Liver (tissue), 9 donors: ENCODE results near the gene C19orf25. TPM values are rescaled to one million over a fixed set of nuclear protein-coding genes. Genes with fewer than 3 reads are reported as not detected.

Experiments used
- DNase-seq: peaks from one replicate; pipeline ENCODE4 v3.0.0-alpha.2; 2017; ENCODE audit warnings: low spot score
- H3K27ac ChIP-seq, 2 donors: one replicate each; pipeline ENCODE4 v1.7.0; 2013; ENCODE audit warnings: inconsistent platforms in 2 of 2, low read length in 2 of 2, control low read depth in 1 of 2, low read depth in 1 of 2, mild to moderate bottlenecking in 1 of 2
- H3K27me3 ChIP-seq, 4 donors: one replicate each; pipeline versions ENCODE4 v1.6.1 to v1.7.0; 2013; ENCODE audit warnings: low read length in 3 of 4, inconsistent platforms in 1 of 4, mild to moderate bottlenecking in 1 of 4, moderate library complexity in 1 of 4; ENCODE audit not compliant: control insufficient read depth in 4 of 4, insufficient read depth in 4 of 4
- H3K36me3 ChIP-seq, 4 donors: one replicate each; pipeline versions ENCODE4 v1.6.1 to v1.7.0; 2013; ENCODE audit warnings: low read length in 3 of 4, mild to moderate bottlenecking in 3 of 4, low read depth in 1 of 4, moderate library complexity in 1 of 4; ENCODE audit not compliant: control insufficient read depth in 4 of 4, insufficient read depth in 3 of 4
- H3K4me1 ChIP-seq, 4 donors: one replicate each; pipeline versions ENCODE4 v1.6.1 to v1.7.0; 2013; ENCODE audit warnings: low read length in 3 of 4, mild to moderate bottlenecking in 3 of 4, moderate library complexity in 1 of 4; ENCODE audit not compliant: control insufficient read depth in 4 of 4, insufficient read depth in 4 of 4
- H3K4me3 ChIP-seq, 3 donors: one replicate each; pipeline versions ENCODE4 v1.6.1 to v1.7.0; 2013; ENCODE audit warnings: low read length in 3 of 3, control low read depth in 1 of 3, low read depth in 1 of 3, mild to moderate bottlenecking in 1 of 3
- H3K9ac ChIP-seq, 2 donors: one replicate each; pipeline ENCODE4 v1.7.0; 2013; ENCODE audit warnings: low read length in 2 of 2, mild to moderate bottlenecking in 2 of 2, moderate library complexity in 2 of 2, control low read depth in 1 of 2, low read depth in 1 of 2
- H3K9me3 ChIP-seq, 4 donors: one replicate each; pipeline versions ENCODE4 v1.6.1 to v1.7.0; 2013; ENCODE audit warnings: low read length in 3 of 4; ENCODE audit not compliant: control insufficient read depth in 4 of 4
- EGR1 ChIP-seq, 2 donors: IDR thresholded peaks; 2 replicates each; pipeline ENCODE4 v1.6.1; 2016 to 2018; ENCODE audit warnings: antibody characterized with exemption in 2 of 2, low read depth in 2 of 2
- FOXA1 ChIP-seq: IDR thresholded peaks from 2 replicates; pipeline ENCODE4 v1.6.1; 2016; ENCODE audit warnings: antibody characterized with exemption
- FOXA2 ChIP-seq: IDR thresholded peaks from 2 replicates; pipeline ENCODE4 v1.6.1; 2016; ENCODE audit warnings: antibody characterized with exemption
- GABPA ChIP-seq, 2 donors: IDR thresholded peaks in 1 of 2; conservative IDR thresholded peaks in 1 of 2; 2 replicates each; pipeline ENCODE4 v1.6.1; 2016; ENCODE audit warnings: antibody characterized with exemption in 2 of 2, mild to moderate bottlenecking in 1 of 2, moderate library complexity in 1 of 2
- HNF4A ChIP-seq, 2 donors: conservative IDR thresholded peaks; 2 replicates each; pipeline ENCODE4 v1.6.1; 2016; ENCODE audit warnings: antibody characterized with exemption in 2 of 2, mild to moderate bottlenecking in 2 of 2
- HNF4G ChIP-seq: IDR thresholded peaks from 2 replicates; pipeline ENCODE4 v1.6.1; 2016; ENCODE audit warnings: antibody characterized with exemption
- JUND ChIP-seq, 2 donors: IDR thresholded peaks; 2 replicates each; pipeline ENCODE4 v1.6.1; 2016; ENCODE audit warnings: antibody characterized with exemption in 2 of 2
- NR2F2 ChIP-seq: IDR thresholded peaks from 2 replicates; pipeline ENCODE4 v1.6.1; 2016; ENCODE audit warnings: antibody characterized with exemption
- RAD21 ChIP-seq, 2 donors: IDR thresholded peaks; 2 replicates each; pipeline ENCODE4 v1.6.1; 2016; ENCODE audit warnings: antibody characterized with exemption in 2 of 2, mild to moderate bottlenecking in 2 of 2
- RXRA ChIP-seq, 2 donors: IDR thresholded peaks; 2 replicates each; pipeline ENCODE4 v1.6.1; 2017 to 2018; ENCODE audit warnings: antibody characterized with exemption in 2 of 2, mild to moderate bottlenecking in 1 of 2
- SP1 ChIP-seq: IDR thresholded peaks from 2 replicates; pipeline ENCODE4 v1.6.1; 2018; ENCODE audit warnings: antibody characterized with exemption, mild to moderate bottlenecking
- TAF1 ChIP-seq: conservative IDR thresholded peaks from 2 replicates; pipeline ENCODE4 v1.6.1; 2016; ENCODE audit warnings: antibody characterized with exemption, mild to moderate bottlenecking
- YY1 ChIP-seq: IDR thresholded peaks from 2 replicates; pipeline ENCODE4 v1.6.1; 2016; ENCODE audit warnings: antibody characterized with exemption, mild to moderate bottlenecking
- WGBS: extraction: QIAGEN DNeasy Blood & Tissue Kit; methylation state at CpG from one replicate; pipeline ENCODE4 v1.1.7; 2013; 5-methylcytosine and 5-hydroxymethylcytosine counted together
- polyA plus RNA-seq, 2 donors: library from polyadenylated mRNA; stranded (reverse) in 1 of 2; unstranded in 1 of 2; fragments of 200-250 nt in 1 of 2; fragments of >200 nt in 1 of 2; fragmentation: Nextera tagmentation in 1 of 2; extraction: Ambion mirVana in 1 of 2; gene quantifications; one replicate each; pipeline versions ENCODE4 v1.2.1 to v1.2.3, GENCODE V29; 2013 to 2015
- total RNA-seq, 2 donors: library from RNA; depleted of rRNA; stranded (reverse); fragments of >200 nt; gene quantifications; one replicate each; pipeline ENCODE4 v1.2.3, GENCODE V29; 2014
- TF ChIP-seq, protein P1 (sequence below): IDR thresholded peaks from 2 replicates; pipeline ENCODE4 v1.6.1; 2016; ENCODE audit warnings: antibody characterized with exemption
- TF ChIP-seq, protein P2 (sequence below): fragments of 150-350 bp; IDR thresholded peaks from 2 replicates; pipeline ENCODE4 v1.5.1; 2017; ENCODE audit warnings: improper control_type of control experiment, low read depth, low read length; ENCODE audit not compliant: missing input control
- TF ChIP-seq, protein P3 (sequence below): IDR thresholded peaks from 2 replicates; pipeline ENCODE4 v1.6.1; 2016; ENCODE audit warnings: antibody characterized with exemption
- TF ChIP-seq, protein P4 (sequence below): IDR thresholded peaks from 2 replicates; pipeline ENCODE4 v1.6.1; 2016; ENCODE audit warnings: antibody characterized with exemption, mild to moderate bottlenecking
- TF ChIP-seq, protein P5 (sequence below): IDR thresholded peaks from 2 replicates; pipeline ENCODE4 v1.6.1; 2016; ENCODE audit warnings: antibody characterized with exemption
- donor health status: healthy.
- donor health status: healthy.
- donor health status: healthy.
- donor health status: healthy.
- donor health status: healthy.

Gene C19orf25
- 10 to 100 TPM; 17.3 to 19.8 TPM for total RNA-seq
- 10 to 100 TPM; 15.1 to 19.8 TPM for polyA plus RNA-seq

DNA sequence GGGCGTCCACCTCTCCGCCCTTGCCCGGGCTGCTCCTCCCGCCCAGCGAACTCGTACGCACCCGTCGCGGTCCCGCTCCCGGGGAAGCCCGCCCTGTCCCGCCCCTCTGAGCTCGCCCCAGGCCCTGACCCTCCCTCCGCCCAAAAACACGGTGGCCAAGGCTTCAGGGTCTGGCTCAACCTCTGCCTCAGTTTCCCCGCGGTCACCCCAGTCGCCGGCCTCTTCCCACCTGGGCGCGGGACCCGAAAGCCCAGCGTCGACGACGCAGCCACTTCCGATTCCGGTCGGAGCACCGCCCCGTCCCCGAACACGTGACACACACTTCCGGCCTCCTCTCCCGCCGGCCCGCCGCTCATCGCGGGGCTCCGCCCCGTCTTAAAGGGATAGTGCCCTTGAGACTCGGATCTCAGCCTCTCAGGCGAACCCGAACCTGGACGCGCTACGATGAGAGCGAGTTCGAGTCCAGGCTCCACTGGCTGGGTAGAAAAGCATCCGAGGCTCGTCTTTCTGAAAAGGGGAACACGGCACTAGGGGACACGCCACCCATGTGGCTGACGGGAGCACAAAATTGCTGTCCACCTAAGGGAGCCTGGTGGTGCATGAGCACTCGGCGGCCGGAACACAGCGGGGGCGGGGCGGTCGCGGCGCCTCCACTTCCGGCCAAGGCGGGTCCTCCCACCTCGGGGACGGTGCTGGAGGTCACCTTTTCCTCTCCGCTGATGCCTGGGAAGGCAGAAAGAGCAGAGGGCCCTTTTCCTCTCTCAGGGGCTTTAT lies at the start of gene C19orf25:
C19orf25 (minus strand) TSS at position 282 of the 774 bp plus-strand sequence. CDS start 312 bp downstream, outside the sequence.
- Histone ChIP-seq H3K4me1 (peaks cover 2 to 17% (median 8%) of the 10 kb centered on the region in 4 donors), H3K9me3 (no peaks in the 10 kb centered on the region), H3K36me3 (peaks cover 0 to 6% (median 0%) of the 10 kb centered on the region in 4 donors), H3K9ac (peak within 1 kb of the TSS; percentile 11 to 68), H3K27me3 (no peaks in the 10 kb centered on the region), H3K4me3 (peak within 1 kb of the TSS; percentile 74 to 97 (median 90)), H3K27ac (peak within 1 kb of the TSS; percentile 70 to 72)
- peak; percentile 10 to 14 for TF ChIP-seq RXRA (IDR thresholded peaks at IDR 0.05)
- TF ChIP-seq HNF4A (conservative IDR thresholded peaks at IDR 0.05): no peak
- no peak for TF ChIP-seq NR2F2
- TF ChIP-seq, protein P1, sequence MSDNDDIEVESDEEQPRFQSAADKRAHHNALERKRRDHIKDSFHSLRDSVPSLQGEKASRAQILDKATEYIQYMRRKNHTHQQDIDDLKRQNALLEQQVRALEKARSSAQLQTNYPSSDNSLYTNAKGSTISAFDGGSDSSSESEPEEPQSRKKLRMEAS: peak; percentile 94
- TF ChIP-seq, protein P2, sequence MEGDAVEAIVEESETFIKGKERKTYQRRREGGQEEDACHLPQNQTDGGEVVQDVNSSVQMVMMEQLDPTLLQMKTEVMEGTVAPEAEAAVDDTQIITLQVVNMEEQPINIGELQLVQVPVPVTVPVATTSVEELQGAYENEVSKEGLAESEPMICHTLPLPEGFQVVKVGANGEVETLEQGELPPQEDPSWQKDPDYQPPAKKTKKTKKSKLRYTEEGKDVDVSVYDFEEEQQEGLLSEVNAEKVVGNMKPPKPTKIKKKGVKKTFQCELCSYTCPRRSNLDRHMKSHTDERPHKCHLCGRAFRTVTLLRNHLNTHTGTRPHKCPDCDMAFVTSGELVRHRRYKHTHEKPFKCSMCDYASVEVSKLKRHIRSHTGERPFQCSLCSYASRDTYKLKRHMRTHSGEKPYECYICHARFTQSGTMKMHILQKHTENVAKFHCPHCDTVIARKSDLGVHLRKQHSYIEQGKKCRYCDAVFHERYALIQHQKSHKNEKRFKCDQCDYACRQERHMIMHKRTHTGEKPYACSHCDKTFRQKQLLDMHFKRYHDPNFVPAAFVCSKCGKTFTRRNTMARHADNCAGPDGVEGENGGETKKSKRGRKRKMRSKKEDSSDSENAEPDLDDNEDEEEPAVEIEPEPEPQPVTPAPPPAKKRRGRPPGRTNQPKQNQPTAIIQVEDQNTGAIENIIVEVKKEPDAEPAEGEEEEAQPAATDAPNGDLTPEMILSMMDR: no peak
- no peak for TF ChIP-seq RAD21 (IDR thresholded peaks at IDR 0.05)
- peak; percentile 59 for TF ChIP-seq SP1
- TF ChIP-seq TAF1: no peak
- TF ChIP-seq JUND (IDR thresholded peaks at IDR 0.05): no peak
- no peak for TF ChIP-seq FOXA2
- no peak for TF ChIP-seq HNF4G
- peak; percentile 80 to 96 for TF ChIP-seq GABPA (IDR thresholded peaks at IDR 0.05 in 1 of 2, conservative IDR thresholded peaks at IDR 0.05 in 1 of 2)
- peak in 1 of 2 donors; percentile 43 for TF ChIP-seq EGR1 (IDR thresholded peaks at IDR 0.05; ENCODE audit: low read depth in 2 of 2)
- TF ChIP-seq FOXA1: no peak
- TF ChIP-seq YY1: peak; percentile 44
- TF ChIP-seq, protein P3, sequence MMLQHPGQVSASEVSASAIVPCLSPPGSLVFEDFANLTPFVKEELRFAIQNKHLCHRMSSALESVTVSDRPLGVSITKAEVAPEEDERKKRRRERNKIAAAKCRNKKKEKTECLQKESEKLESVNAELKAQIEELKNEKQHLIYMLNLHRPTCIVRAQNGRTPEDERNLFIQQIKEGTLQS: no peak
- TF ChIP-seq, protein P4, sequence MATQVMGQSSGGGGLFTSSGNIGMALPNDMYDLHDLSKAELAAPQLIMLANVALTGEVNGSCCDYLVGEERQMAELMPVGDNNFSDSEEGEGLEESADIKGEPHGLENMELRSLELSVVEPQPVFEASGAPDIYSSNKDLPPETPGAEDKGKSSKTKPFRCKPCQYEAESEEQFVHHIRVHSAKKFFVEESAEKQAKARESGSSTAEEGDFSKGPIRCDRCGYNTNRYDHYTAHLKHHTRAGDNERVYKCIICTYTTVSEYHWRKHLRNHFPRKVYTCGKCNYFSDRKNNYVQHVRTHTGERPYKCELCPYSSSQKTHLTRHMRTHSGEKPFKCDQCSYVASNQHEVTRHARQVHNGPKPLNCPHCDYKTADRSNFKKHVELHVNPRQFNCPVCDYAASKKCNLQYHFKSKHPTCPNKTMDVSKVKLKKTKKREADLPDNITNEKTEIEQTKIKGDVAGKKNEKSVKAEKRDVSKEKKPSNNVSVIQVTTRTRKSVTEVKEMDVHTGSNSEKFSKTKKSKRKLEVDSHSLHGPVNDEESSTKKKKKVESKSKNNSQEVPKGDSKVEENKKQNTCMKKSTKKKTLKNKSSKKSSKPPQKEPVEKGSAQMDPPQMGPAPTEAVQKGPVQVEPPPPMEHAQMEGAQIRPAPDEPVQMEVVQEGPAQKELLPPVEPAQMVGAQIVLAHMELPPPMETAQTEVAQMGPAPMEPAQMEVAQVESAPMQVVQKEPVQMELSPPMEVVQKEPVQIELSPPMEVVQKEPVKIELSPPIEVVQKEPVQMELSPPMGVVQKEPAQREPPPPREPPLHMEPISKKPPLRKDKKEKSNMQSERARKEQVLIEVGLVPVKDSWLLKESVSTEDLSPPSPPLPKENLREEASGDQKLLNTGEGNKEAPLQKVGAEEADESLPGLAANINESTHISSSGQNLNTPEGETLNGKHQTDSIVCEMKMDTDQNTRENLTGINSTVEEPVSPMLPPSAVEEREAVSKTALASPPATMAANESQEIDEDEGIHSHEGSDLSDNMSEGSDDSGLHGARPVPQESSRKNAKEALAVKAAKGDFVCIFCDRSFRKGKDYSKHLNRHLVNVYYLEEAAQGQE: peak; percentile 59
- TF ChIP-seq, protein P5, sequence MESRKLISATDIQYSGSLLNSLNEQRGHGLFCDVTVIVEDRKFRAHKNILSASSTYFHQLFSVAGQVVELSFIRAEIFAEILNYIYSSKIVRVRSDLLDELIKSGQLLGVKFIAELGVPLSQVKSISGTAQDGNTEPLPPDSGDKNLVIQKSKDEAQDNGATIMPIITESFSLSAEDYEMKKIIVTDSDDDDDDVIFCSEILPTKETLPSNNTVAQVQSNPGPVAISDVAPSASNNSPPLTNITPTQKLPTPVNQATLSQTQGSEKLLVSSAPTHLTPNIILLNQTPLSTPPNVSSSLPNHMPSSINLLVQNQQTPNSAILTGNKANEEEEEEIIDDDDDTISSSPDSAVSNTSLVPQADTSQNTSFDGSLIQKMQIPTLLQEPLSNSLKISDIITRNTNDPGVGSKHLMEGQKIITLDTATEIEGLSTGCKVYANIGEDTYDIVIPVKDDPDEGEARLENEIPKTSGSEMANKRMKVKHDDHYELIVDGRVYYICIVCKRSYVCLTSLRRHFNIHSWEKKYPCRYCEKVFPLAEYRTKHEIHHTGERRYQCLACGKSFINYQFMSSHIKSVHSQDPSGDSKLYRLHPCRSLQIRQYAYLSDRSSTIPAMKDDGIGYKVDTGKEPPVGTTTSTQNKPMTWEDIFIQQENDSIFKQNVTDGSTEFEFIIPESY: no peak
- peak; percentile 94 for DNase-seq
- under 1% methylated on average over 71 of the region's 71 CpGs for WGBS
